GM12874 (cell line): ENCODE data around the gene HRK.

Experiments used
- TF ChIP-seq, protein P1 (sequence below): IDR thresholded peaks from 2 replicates; pipeline ENCODE4 v1.5.1; 2011; ENCODE audit warnings: low read depth, mild to moderate bottlenecking, control low read depth, low read length, moderate library complexity; ENCODE audit not compliant: insufficient read depth

HRK gene

DNA sequence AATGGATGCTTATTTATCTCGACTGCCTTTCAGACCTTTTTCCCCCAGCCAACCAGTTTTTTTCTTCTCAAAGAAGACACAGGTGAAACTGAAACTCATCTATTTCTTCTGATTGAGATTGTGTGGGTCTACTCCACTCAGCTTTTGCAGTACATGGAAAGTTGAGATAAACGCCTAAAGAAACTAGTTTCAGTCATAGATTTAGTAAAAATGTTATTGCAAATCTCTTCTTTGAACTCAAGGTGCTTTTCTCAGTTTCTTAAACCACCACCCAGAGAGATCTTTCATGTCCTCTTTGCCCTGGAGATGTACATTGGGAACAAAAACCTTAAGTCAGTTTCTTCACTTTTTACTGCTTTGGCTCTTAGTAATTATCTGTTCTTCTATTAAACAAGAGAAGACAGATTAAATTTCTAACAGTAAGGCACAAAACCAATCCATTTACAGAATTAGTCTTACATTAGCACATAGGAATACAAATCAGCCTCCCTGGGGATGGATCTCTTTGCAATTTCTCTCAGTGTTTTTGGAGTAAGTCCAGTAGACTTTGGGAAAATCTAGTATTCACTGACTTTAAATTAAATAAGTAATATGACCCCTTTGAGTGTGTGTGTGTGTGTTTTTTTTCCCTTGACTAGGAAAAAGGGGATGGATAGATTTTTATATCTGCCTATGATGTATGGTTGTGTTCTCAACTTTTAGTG, 41.1 kb upstream of the HRK start:
- TF ChIP-seq, protein P1, sequence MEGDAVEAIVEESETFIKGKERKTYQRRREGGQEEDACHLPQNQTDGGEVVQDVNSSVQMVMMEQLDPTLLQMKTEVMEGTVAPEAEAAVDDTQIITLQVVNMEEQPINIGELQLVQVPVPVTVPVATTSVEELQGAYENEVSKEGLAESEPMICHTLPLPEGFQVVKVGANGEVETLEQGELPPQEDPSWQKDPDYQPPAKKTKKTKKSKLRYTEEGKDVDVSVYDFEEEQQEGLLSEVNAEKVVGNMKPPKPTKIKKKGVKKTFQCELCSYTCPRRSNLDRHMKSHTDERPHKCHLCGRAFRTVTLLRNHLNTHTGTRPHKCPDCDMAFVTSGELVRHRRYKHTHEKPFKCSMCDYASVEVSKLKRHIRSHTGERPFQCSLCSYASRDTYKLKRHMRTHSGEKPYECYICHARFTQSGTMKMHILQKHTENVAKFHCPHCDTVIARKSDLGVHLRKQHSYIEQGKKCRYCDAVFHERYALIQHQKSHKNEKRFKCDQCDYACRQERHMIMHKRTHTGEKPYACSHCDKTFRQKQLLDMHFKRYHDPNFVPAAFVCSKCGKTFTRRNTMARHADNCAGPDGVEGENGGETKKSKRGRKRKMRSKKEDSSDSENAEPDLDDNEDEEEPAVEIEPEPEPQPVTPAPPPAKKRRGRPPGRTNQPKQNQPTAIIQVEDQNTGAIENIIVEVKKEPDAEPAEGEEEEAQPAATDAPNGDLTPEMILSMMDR = no peak

DNA sequence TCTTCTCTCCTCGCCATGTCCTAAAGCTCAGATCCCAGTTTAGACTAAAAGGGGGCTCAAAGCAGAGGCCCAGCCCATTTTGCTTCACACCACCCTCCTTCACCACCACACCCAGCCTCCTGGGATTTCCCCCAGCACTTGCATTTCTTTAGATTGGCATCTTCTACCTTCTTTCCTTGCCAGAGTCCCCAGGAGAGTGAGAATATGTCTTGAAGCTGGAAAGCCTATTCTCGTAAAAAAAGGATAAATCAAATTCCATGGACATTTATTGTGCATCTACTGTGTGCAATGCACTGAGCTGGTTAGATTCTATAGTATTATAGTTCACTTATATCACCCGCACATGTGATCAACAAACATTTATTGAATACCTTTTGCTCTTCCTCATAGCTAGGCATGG, 39.7 kb upstream of the HRK start:
- TF ChIP-seq, protein P1 = no peak

DNA sequence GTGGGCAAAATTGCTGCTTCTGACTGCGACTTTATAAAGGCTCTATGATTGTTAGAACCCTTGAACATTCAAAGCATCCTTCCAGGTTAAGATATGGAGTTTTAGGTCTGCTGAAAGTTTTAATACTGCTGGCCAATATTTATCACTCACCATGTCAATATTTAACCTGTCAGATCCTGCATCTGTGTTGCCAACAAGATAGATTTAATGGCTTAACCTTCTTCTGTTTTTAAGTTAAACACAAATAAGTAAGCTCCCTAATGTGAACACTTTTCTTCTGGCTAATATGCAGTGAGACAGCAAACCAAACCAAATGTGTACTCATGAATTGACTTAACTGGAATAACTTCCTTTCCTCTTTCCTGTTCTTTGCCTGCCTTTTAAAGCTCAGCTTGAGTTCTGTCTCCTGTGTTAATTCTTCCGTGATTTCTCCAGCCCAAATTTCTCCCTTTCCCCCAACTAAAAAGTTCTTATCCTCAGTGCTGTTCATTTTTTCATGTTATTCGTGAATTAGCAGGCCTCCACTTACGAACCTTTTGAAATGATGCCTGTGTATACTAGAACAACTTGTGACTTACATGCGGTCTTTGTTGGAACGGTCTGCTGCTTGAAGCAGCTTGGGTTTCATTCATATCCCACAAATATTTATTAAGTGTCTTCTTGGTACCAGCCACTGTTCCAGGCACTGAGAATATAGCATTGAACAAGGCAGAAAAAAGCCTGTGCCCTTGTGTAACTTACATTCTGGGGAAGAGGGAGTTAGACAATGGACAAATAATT, 38.7 kb upstream of the HRK start:
- TF ChIP-seq, protein P1 = no peak

DNA sequence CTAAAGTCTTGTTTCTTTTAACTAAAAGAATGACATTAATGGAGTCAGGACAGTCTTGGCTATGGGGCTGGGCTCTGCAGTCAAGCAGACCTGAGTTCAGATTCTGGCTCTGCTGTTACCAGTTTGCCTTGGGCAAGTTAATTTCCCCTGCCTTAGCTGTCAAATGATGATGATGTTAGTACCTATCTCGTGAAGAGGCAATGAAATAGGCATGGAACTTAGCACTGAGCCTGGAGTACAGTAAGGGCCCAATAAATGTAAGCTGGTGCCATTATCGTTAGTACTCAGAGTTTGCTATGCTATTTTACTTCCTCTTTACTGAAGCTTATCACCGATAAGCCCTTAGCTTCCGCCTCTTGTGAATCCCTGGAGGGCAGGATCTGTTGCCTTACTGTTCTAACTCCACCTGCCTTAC, 38.0 kb upstream of the HRK start:
- TF ChIP-seq, protein P1 = no peak

DNA sequence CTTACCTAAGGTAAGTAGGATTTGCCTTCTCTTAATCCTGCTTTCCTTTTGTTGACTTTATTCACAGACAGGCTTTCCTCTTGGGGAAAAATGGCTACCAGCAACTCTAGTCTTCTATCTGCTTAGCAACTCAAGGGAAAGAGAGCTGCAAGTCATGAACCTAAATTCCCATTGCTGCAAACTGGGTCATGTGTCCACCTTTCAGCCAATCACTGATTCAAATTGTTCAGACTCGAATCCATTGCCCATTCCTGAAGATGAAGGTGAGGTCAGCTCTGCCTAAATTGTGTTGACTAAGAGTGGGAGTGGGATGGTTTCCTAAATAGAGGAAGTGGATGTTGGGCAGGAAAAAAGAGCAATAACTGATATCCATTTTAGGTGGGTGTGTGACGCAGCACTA, 37.2 kb upstream of the HRK start:
- TF ChIP-seq, protein P1 = no peak

DNA sequence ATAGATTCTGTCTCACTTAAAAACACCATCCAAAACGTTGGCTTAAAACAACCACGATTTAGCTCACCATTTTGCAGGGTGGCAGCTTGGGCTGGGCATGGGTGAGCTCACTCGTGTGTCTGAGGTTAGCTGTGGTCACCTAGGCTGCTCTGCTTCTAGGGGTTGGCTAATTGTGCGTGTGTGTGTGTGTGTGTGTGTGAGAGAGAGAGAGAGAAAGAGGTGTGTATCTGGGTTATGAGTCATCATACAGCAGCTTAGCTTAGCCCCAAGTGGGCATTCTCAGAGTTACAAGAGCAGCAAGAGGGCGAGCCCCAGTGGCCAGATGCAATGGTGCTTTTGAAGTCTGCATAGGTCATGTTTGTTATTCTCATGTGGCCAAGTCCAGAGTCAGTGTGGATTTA, 35.5 kb upstream of the HRK start:
- TF ChIP-seq, protein P1 = peak; percentile 24; the same call in 1 of the 2 replicates

DNA sequence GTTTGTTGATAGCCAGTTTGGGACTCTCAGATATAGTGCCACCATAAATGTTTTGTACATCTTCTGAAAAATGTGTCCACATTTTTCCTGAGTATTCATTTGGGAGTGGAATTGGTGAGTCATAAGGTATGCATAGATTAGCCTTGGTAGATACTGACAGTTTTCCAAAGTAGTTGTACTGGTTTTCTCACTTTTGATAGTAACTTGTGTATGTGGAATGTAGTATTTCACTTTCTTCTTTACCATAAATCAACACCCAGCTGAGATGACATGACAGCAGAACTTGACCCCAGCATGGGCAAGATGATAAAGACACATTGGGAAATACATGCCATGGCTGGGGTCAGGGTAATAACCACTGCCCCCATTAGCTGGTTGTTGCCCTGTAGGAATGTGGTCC, 34.9 kb upstream of the HRK start:
- TF ChIP-seq, protein P1 = no peak
